K562 (cell line): ENCODE measurements around the gene TMEM120B. TPM values are rescaled to one million over a fixed set of nuclear protein-coding genes. Genes with fewer than 3 reads are reported as not detected.

Source experiments
- CBFB ChIP-seq: sonication (generic); formaldehyde crosslinking; IDR thresholded peaks from 2 replicates; pipeline ENCODE4 v1.4.0; 2020; ENCODE audit warnings: mild to moderate bottlenecking, missing genetic modification reagents
- CTBP1 ChIP-seq: fragments of 450-650 bp; IDR thresholded peaks from 2 replicates; pipeline ENCODE4 v1.6.1; 2016; ENCODE audit warnings: borderline replicate concordance
- MAFK ChIP-seq: IDR thresholded peaks from 2 replicates; pipeline ENCODE4 v1.6.1; 2011; ENCODE audit warnings: low read length, improper control_type of control experiment
- MAZ ChIP-seq, 2 experiments: fragments of 450-650 bp in 1 of 2; sonication (generic) in 1 of 2; formaldehyde crosslinking; IDR thresholded peaks in 1 of 2; conservative IDR thresholded peaks in 1 of 2; 2 replicates each; pipeline versions ENCODE4 v1.4.0 to v1.5.0; 2020; ENCODE audit warnings: mild to moderate bottlenecking in 1 of 2, missing genetic modification reagents in 1 of 2
- POLR2AphosphoS2 ChIP-seq: IDR thresholded peaks from 2 replicates; pipeline ENCODE4 v1.6.1; 2012; ENCODE audit warnings: low read length, improper control_type of control experiment
- SMARCB1 ChIP-seq: IDR thresholded peaks from 2 replicates; pipeline ENCODE4 v1.6.1; 2011; ENCODE audit warnings: improper control_type of control experiment, low read depth; ENCODE audit not compliant: insufficient read length
- SNAPC5 ChIP-seq: fragments of 250-450 bp; sonication (Bioruptor Pico); IDR thresholded peaks from 2 replicates; pipeline ENCODE4 v1.8.0; 2021; ENCODE audit warnings: moderate library complexity, mild to moderate bottlenecking, inconsistent platforms
- SRSF3 ChIP-seq: fragments of 200-400 bp; formaldehyde crosslinking; IDR thresholded peaks from 2 replicates; pipeline ENCODE4 v1.6.1; 2016; ENCODE audit warnings: mild to moderate bottlenecking, low read length, moderate library complexity; ENCODE audit not compliant: insufficient read depth
- THAP7 ChIP-seq: fragments of 250-450 bp; sonication (Bioruptor Pico); IDR thresholded peaks from 2 replicates; pipeline ENCODE4 v1.5.0; 2021
- XRCC3 ChIP-seq: fragments of 450-650 bp; IDR thresholded peaks from 2 replicates; pipeline ENCODE4 v1.6.1; 2017; ENCODE audit warnings: mild to moderate bottlenecking, moderate library complexity
- ZNF668 ChIP-seq: fragments of 250-450 bp; sonication (Bioruptor Pico); IDR thresholded peaks from 2 replicates; pipeline ENCODE4 v1.8.0; 2022; ENCODE audit warnings: mild to moderate bottlenecking, inconsistent platforms
- polyA plus RNA-seq, 8 experiments: library from polyadenylated mRNA; depleted of rRNA in 4 of 8; stranded (reverse) in 5 of 8; unstranded in 3 of 8; fragments of >200 nt; fragmentation: Nextera tagmentation in 2 of 8; fragmentation: Illumina TruSeq in 1 of 8; extraction: Ambion mirVana in 2 of 8; extraction: Trizol in 1 of 8; gene quantifications; 2 replicates each; pipeline versions ENCODE4 v1.2.1 to v1.2.3, GENCODE V29; 2011 to 2014; ENCODE audit warnings: inconsistent platforms in 1 of 8, missing spikeins in 1 of 8
- total RNA-seq, 7 experiments: library from RNA; depleted of rRNA in 6 of 7; stranded (reverse); fragments of >200 nt in 6 of 7; fragmentation: Illumina TruSeq in 2 of 7; extraction: Trizol in 2 of 7; gene quantifications; 2 replicates each; pipeline versions ENCODE4 v1.2.1 to v1.2.3, GENCODE V29; 2011 to 2021; ENCODE audit warnings: low replicate concordance in 1 of 7
- TF ChIP-seq, protein P1 (sequence below): IDR thresholded peaks from 2 replicates; pipeline ENCODE4 v1.6.1; 2014; ENCODE audit warnings: antibody characterized with exemption
- TF ChIP-seq, protein P2 (sequence below), 2 experiments: fragments of 450-650 bp; conservative IDR thresholded peaks; 2 replicates each; pipeline ENCODE4 v1.6.1; 2017; ENCODE audit warnings: mild to moderate bottlenecking in 2 of 2, moderate library complexity in 2 of 2
- TF ChIP-seq, protein P3 (sequence below): fragments of 200-800 bp; sonication (Bioruptor generic); IDR thresholded peaks from 2 replicates; pipeline ENCODE4 v1.6.1; 2017; ENCODE audit warnings: missing genetic modification characterization, missing compliant biosample characterization
- TF ChIP-seq, protein P4 (sequence below), 2 experiments: fragments of 200-800 bp in 1 of 2; sonication (Bioruptor generic) in 1 of 2; sonication (generic) in 1 of 2; formaldehyde crosslinking in 1 of 2; IDR thresholded peaks in 1 of 2; conservative IDR thresholded peaks in 1 of 2; 2 replicates each; pipeline versions ENCODE4 v1.5.0 to v1.6.1; 2016 to 2020; ENCODE audit warnings: missing compliant biosample characterization in 1 of 2, missing genetic modification characterization in 1 of 2, missing genetic modification reagents in 1 of 2
- TF ChIP-seq, protein P5 (sequence below): fragments of 250-450 bp; sonication (Bioruptor Pico); IDR thresholded peaks from 2 replicates; pipeline ENCODE4 v1.4.0; 2020; ENCODE audit warnings: borderline replicate concordance

The TMEM120B gene
- total and polyA plus RNA-seq, 9 of the 15 experiments (the other 6 are each of a cell fraction or from before 2014, with no cell fraction given), result 1.7 to 18.6 (median 7.4) TPM

DNA sequence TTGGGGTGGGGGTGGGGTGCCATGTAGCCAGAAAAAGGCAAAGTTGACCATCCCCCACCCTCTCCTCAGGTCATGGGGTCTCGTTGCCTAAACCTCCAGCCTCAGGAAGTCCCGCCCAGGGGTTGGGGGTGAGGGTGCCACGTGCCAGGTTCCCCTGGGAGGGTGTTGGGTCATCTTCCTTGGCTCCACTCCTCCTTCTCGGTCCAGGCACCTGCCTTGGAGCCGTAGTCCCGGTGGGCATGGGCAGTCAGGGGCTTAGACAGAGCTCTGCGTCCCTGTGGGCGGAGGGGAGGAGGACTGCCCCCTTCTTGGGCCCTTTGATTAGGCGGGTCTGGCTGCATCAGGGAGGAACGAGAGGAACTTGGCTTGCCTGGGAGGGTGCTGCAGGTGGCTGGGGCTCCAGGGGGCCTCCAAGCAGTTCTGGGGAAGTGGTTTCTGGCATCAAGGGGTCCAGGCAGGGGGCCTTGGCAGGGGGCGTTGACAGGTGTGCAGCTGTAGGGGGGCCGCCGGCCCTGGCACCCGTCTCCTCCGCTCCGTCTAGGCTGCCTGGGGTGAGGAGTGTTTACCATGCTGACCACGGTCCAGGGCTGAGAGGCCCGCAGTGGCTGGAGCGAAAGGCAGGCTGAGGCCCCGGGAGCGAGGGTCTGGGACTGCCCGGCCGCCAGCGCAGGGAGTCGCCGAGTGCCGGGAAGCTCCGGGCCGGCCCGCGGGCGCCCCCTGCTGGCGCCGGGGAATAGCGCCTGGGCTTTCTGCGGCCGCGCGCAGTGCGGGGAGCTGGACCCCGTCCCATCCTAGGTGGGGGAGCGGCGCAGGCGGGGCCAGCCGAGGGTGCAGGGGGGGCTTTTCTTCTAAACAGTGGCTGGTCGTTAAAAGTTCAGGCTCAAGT, 99.1 kb downstream of the TMEM120B start (continued):
- TF ChIP-seq, protein P1, sequence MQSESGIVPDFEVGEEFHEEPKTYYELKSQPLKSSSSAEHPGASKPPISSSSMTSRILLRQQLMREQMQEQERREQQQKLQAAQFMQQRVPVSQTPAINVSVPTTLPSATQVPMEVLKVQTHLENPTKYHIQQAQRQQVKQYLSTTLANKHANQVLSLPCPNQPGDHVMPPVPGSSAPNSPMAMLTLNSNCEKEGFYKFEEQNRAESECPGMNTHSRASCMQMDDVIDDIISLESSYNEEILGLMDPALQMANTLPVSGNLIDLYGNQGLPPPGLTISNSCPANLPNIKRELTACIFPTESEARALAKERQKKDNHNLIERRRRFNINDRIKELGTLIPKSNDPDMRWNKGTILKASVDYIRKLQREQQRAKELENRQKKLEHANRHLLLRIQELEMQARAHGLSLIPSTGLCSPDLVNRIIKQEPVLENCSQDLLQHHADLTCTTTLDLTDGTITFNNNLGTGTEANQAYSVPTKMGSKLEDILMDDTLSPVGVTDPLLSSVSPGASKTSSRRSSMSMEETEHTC, result no peak
- TF ChIP-seq, protein P2, sequence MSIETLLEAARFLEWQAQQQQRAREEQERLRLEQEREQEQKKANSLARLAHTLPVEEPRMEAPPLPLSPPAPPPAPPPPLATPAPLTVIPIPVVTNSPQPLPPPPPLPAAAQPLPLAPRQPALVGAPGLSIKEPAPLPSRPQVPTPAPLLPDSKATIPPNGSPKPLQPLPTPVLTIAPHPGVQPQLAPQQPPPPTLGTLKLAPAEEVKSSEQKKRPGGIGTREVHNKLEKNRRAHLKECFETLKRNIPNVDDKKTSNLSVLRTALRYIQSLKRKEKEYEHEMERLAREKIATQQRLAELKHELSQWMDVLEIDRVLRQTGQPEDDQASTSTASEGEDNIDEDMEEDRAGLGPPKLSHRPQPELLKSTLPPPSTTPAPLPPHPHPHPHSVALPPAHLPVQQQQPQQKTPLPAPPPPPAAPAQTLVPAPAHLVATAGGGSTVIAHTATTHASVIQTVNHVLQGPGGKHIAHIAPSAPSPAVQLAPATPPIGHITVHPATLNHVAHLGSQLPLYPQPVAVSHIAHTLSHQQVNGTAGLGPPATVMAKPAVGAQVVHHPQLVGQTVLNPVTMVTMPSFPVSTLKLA (conservative IDR thresholded peaks at IDR 0.05), result peak in 1 of 2 experiments; percentile 54; a peak in 3 of 4 replicates
- TF ChIP-seq THAP7 (CRISPR knock-in tag) (no peak), CBFB (CRISPR knock-in tag) (peak; percentile 41), SRSF3 (no peak), CTBP1 (0 out of 2 replicates have a peak, but pooled peaks have one; percentile 19), MAFK (no peak), SMARCB1 (no peak), POLR2AphosphoS2 (no peak), SNAPC5 (no peak), MAZ (CRISPR knock-in tag; conservative IDR thresholded peaks at IDR 0.05 in 1 of 2, IDR thresholded peaks at IDR 0.05 in 1 of 2) (peak; percentile 14 to 80; a peak in 2 of 4 replicates), XRCC3 (no peak), ZNF668 (CRISPR knock-in tag) (no peak)
- TF ChIP-seq, protein P3, sequence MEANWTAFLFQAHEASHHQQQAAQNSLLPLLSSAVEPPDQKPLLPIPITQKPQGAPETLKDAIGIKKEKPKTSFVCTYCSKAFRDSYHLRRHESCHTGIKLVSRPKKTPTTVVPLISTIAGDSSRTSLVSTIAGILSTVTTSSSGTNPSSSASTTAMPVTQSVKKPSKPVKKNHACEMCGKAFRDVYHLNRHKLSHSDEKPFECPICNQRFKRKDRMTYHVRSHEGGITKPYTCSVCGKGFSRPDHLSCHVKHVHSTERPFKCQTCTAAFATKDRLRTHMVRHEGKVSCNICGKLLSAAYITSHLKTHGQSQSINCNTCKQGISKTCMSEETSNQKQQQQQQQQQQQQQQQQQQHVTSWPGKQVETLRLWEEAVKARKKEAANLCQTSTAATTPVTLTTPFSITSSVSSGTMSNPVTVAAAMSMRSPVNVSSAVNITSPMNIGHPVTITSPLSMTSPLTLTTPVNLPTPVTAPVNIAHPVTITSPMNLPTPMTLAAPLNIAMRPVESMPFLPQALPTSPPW (CRISPR knock-in tag), result peak; percentile 84
- TF ChIP-seq, protein P4, sequence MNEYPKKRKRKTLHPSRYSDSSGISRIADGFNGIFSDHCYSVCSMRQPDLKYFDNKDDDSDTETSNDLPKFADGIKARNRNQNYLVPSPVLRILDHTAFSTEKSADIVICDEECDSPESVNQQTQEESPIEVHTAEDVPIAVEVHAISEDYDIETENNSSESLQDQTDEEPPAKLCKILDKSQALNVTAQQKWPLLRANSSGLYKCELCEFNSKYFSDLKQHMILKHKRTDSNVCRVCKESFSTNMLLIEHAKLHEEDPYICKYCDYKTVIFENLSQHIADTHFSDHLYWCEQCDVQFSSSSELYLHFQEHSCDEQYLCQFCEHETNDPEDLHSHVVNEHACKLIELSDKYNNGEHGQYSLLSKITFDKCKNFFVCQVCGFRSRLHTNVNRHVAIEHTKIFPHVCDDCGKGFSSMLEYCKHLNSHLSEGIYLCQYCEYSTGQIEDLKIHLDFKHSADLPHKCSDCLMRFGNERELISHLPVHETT (CRISPR knock-in tag; conservative IDR thresholded peaks at IDR 0.05 in 1 of 2, IDR thresholded peaks at IDR 0.05 in 1 of 2), result no peak
- TF ChIP-seq, protein P5, sequence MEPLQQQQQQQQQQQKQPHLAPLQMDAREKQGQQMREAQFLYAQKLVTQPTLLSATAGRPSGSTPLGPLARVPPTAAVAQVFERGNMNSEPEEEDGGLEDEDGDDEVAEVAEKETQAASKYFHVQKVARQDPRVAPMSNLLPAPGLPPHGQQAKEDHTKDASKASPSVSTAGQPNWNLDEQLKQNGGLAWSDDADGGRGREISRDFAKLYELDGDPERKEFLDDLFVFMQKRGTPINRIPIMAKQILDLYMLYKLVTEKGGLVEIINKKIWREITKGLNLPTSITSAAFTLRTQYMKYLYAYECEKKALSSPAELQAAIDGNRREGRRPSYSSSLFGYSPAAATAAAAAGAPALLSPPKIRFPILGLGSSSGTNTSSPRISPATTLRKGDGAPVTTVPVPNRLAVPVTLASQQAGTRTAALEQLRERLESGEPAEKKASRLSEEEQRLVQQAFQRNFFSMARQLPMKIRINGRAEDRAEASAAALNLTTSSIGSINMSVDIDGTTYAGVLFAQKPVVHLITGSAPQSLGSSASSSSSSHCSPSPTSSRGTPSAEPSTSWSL (CRISPR knock-in tag), result no peak
